ENCODE results near the gene BBS4.

BBS4 gene

DNA sequence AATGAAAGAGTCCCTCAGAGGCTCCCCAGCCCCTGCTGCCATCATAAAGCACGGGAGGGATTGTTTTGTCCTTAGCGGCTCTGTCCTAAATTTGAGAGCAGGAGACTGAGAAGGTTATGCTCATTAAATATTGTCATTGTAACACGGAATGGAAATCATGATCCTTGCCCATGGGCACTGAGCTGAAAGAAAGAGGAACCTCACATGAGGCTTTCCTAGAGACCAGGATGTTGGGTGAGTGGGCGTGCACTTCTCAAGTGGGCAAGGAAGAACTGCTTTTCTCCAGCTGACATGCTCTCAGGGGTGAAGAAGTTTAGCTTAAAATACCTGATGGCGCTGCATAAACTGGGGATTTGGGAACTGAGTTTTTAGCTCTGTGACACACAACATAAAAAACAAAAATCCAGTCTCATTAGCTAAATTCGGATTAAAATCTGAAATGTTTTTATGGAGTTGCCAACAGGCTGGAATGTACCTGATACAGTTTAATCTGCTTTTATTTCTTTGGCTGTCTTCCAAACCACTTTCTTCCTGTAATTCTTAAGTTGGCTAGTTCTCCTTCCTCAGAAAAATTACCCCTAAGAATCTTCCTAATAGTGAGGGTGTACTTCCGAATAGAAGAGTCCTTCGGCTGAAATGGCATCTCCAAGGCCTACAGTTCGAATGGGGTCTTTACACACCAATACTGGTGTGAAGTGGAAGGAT lies 65.9 kb downstream of the BBS4 start:
- no peak for DNase-seq (ENCODE audit: low spot score)
- H3K27ac ChIP-seq, result no peak overlapping the region
- TF ChIP-seq, protein P1, sequence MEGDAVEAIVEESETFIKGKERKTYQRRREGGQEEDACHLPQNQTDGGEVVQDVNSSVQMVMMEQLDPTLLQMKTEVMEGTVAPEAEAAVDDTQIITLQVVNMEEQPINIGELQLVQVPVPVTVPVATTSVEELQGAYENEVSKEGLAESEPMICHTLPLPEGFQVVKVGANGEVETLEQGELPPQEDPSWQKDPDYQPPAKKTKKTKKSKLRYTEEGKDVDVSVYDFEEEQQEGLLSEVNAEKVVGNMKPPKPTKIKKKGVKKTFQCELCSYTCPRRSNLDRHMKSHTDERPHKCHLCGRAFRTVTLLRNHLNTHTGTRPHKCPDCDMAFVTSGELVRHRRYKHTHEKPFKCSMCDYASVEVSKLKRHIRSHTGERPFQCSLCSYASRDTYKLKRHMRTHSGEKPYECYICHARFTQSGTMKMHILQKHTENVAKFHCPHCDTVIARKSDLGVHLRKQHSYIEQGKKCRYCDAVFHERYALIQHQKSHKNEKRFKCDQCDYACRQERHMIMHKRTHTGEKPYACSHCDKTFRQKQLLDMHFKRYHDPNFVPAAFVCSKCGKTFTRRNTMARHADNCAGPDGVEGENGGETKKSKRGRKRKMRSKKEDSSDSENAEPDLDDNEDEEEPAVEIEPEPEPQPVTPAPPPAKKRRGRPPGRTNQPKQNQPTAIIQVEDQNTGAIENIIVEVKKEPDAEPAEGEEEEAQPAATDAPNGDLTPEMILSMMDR (conservative IDR thresholded peaks at IDR 0.05; ENCODE audit: low read depth), result no peak
- ChIA-PET POLR2A (ENCODE audit: low non-redundant PET) (no interaction called here), CTCF (interaction anchor here (1.0 to 1.1 kb wide), 2 partner anchors 28 to 30 kb away, joined by 3 read pairs; no protein-coding TSS in a partner anchor)

DNA sequence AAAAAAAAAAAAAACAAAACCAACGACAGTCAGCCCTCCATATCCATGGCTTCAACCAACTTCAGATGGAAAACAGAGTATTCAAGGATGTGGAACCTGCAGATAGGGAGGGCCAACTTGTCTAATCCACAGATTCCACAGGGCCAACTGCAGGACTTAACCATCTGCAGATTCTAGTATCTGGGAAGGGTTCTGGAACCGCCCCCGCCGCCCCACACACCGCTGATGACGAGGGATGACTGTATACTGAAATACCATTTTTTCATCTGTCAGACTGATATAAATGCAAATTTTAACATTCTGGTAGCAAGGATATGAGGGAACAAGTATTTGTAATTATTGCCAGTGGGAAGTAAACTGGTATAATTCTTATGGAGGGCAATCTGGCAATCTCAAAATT lies 68.1 kb downstream of the BBS4 start:
- POLR2A ChIA-PET (ENCODE audit: low non-redundant PET), result no interaction called here
- CTCF ChIA-PET, result no interaction called here
- no peak overlapping the region for H3K27ac ChIP-seq
- DNase-seq (ENCODE audit: low spot score), result no peak
- TF ChIP-seq, protein P1 (conservative IDR thresholded peaks at IDR 0.05; ENCODE audit: low read depth), result no peak

DNA sequence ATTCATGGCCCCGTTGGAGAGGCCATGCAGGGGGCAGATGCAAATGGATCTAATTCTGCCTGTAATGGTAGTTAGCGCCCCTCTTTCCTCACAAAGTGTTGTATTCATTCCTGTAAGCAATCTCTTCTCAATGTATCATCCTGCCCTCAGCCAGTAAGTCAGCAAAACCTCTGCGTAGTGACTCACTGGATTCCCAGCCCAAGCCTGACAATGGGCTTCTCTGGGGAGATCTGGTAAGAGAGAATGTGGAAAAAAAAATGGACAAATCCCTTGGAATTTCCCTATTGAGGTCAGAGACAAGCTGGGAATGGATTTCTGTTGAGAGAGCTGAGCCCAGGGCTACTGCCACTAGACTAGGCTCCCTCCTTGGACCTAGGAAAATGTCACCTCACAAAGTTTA lies 72.2 kb downstream of the BBS4 start:
- H3K27ac ChIP-seq, result no peak overlapping the region
- ChIA-PET CTCF (no interaction called here), POLR2A (ENCODE audit: low non-redundant PET) (no interaction called here)
- TF ChIP-seq, protein P1 (conservative IDR thresholded peaks at IDR 0.05; ENCODE audit: low read depth), result no peak
- peak; percentile 16 for DNase-seq (ENCODE audit: low spot score)

DNA sequence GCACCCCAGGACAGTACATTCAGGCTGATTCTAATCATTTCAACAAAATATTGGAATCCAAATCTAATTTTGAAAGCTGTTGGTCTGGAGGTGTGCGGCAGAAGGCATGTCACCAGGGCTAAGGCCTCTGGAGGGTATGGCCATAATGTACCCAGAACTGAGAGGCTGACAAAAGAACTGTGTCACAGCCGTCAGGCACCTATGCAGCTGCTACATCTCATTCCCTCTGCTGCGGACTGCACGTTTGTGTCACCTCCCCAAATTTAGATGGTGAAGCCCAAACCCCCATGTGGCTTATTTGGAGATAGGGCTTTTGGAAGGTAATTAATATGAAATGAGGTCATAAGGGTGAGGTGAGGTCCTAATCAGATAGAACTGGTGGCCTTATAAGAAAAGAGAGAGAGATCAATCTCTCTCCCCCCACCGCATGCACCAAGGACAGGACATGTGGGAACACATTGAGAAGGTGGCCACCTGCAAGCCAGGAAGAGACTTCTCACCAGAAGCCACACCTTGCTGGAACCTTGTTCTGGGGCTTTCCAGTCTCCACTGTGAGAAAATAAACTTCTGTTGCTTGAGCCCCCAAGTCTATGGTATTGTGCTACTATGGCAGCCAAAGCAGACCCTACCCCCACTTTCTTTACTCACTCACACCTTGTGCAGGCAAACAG lies 74.7 kb downstream of the BBS4 start:
- no peak for DNase-seq (ENCODE audit: low spot score)
- ChIA-PET POLR2A (ENCODE audit: low non-redundant PET) (interaction anchor here (0.8 kb wide), 1 partner anchor 386 kb away, joined by 4 read pairs; no protein-coding TSS in a partner anchor), CTCF (no interaction called here)
- TF ChIP-seq, protein P1 (conservative IDR thresholded peaks at IDR 0.05; ENCODE audit: low read depth), result no peak
- no peak overlapping the region for H3K27ac ChIP-seq

DNA sequence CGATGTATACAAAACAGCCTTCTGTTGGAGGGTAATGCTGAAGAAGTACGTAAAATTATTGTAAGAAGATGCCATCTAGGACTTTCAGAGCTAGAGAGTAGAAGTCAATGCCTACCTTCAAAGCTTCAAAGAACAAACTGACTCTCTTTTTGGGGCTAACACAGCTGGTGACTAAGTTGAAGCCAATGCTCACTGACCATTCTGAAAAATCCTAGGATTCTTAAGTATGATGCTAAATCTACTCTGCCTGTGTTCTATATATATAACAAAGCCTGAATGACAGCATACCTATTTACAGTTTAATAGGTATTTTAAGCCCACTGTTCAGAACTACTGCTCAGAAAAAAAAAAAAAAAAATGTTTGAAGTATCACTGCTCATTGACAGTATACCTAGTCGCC lies 78.6 kb downstream of the BBS4 start:
- CTCF ChIA-PET, result interaction anchor here (0.6 kb wide), 2 partner anchors 94 to 359 kb away, joined by 3 to 4 read pairs; no protein-coding TSS in a partner anchor
- TF ChIP-seq, protein P1 (conservative IDR thresholded peaks at IDR 0.05; ENCODE audit: low read depth), result no peak
- DNase-seq (ENCODE audit: low spot score), result no peak
- POLR2A ChIA-PET (ENCODE audit: low non-redundant PET), result no interaction called here
- no peak overlapping the region for H3K27ac ChIP-seq

DNA sequence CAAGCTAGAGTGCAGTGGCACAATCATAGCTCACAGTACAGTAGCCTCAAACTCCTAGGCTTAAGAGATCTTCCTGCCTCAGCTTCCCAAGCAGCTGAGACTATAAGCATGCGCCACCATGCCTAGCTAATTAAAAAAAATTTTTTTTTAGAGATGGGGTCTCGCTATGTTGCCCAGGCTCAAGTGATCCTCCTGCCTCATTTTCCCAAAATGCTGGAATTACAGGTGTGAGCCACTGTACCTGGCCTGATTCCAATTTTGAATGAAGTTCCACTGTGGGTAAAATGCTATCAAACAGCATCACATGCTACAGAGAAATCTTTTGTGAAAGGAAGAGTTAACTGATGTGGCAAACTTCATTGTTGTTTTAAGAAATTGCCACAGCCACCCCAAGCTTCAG lies 80.0 kb downstream of the BBS4 start:
- TF ChIP-seq, protein P1 (conservative IDR thresholded peaks at IDR 0.05; ENCODE audit: low read depth), result no peak
- ChIA-PET POLR2A (ENCODE audit: low non-redundant PET) (no interaction called here), CTCF (interaction anchor here (0.6 kb wide), 1 partner anchor 509 kb away, joined by 8 read pairs; no protein-coding TSS in a partner anchor)
- no peak for DNase-seq (ENCODE audit: low spot score)
- no peak overlapping the region for H3K27ac ChIP-seq

All from RWPE1 (cell line).